ENCODE data around the gene OPRL1.

GRCh38 chr20:64071341-64072332, 8.2 kb upstream of the OPRL1 start:
- no peak for TF ChIP-seq CTCF (conservative IDR thresholded peaks at IDR 0.05)
- TF ChIP-seq EZH2 (IDR thresholded peaks at IDR 0.05; ENCODE audit: low read depth): no peak

All from PC-9 (cell line).